GM12801 (cell line): Measurements from ENCODE around the gene HNRNPF.

ENCODE experiments used
- TF ChIP-seq, protein P1 (sequence below): IDR thresholded peaks from one replicate; pipeline ENCODE4 v1.5.1; 2011; ENCODE audit warnings: control low read depth; ENCODE audit not compliant: insufficient read length; ENCODE audit errors: extremely low read depth

HNRNPF gene

DNA sequence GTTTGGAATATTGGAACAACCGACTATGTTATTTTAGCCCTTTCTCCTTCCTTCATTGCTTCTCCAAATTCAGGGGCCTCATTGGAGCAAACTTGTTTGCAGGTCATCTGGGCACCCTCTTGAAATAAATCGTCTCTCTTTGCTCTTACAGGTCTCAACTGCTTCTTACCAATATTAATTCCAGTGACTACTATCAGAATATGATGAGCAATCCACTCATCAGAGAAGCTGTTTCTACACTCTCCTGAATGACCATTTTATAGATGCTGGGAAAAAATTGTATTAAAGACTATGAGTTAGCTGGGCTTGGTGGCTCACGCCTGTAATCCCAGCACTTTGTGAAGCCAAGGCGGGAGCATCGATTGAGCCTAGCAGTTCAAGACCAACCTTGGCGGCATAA is 12.5 kb upstream of the HNRNPF start:
- TF ChIP-seq, protein P1, sequence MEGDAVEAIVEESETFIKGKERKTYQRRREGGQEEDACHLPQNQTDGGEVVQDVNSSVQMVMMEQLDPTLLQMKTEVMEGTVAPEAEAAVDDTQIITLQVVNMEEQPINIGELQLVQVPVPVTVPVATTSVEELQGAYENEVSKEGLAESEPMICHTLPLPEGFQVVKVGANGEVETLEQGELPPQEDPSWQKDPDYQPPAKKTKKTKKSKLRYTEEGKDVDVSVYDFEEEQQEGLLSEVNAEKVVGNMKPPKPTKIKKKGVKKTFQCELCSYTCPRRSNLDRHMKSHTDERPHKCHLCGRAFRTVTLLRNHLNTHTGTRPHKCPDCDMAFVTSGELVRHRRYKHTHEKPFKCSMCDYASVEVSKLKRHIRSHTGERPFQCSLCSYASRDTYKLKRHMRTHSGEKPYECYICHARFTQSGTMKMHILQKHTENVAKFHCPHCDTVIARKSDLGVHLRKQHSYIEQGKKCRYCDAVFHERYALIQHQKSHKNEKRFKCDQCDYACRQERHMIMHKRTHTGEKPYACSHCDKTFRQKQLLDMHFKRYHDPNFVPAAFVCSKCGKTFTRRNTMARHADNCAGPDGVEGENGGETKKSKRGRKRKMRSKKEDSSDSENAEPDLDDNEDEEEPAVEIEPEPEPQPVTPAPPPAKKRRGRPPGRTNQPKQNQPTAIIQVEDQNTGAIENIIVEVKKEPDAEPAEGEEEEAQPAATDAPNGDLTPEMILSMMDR = no peak

DNA sequence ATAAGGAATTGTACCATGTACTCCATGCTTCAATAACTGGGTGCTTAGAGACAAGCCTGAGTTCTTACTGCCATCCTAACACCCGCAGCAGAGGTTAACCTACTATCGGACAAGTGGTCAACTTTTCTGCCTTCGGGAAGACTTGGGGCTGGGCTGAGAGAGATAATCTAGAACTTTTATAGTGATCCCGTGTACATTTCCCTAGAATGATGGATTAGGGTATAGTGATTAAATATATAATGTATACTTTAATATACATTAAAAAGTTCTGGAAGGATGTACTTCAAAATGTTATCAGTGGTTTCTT is 12.2 kb upstream of the HNRNPF start:
- TF ChIP-seq, protein P1 = no peak

DNA sequence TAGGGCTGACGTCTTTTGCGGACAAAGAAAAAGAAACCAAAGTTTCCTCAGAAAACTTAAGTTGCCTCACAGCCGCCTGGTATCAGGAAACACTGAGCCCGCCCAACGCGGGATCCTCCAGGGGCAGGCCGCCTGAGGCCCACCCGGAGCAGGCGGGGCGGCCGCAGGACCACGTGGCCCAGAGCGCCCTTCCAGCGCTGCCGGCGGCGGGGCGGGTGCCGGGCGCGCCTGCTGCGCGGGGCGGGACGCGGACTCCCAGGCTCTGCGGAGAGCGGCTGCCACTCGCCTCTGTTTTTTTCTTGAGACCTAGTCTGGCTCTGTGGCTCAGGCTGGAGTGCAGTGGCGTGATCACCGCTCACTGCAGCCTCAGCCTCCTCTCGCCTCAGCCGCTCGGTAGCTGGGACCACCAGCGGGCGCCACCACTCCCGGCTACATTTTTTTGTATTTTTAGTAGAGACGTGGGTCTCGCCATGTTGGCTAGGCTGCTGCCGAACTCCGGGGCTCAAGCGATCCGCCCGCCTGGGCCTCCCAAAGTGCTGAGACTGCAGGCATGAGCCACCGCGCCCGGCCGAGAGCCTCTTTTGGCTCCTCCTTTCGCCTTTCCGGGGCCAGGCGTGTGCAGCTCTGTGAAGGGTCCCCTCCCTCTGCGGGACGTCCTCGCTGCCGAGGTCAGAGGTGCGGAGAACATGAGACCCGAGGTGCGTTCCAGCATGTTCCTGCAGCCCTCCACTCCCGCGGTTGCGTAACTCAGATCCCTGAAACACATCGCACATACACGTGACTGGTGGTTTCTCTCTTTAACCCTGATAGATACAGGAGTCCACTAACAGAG is 11.6 kb upstream of the HNRNPF start:
- TF ChIP-seq, protein P1 = no peak

DNA sequence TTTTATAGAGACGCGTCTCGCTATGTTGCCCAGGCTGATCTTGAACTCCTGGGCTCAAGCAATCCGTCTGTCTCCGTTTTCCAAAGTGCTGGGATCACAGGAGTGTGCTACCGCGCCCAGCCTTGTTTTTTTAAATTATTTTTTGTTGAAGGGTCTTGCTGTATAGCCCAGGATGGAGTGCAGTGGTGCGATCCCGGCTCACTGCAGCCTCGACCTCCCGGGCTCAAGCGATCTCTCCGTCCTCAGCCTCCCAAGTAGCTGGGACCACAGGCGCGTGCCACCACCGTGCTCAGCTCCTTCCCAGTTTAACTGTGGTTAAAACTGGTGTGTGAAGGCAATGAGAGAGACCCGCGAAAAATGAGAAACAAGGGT is 11.0 kb upstream of the HNRNPF start:
- TF ChIP-seq, protein P1 = no peak

DNA sequence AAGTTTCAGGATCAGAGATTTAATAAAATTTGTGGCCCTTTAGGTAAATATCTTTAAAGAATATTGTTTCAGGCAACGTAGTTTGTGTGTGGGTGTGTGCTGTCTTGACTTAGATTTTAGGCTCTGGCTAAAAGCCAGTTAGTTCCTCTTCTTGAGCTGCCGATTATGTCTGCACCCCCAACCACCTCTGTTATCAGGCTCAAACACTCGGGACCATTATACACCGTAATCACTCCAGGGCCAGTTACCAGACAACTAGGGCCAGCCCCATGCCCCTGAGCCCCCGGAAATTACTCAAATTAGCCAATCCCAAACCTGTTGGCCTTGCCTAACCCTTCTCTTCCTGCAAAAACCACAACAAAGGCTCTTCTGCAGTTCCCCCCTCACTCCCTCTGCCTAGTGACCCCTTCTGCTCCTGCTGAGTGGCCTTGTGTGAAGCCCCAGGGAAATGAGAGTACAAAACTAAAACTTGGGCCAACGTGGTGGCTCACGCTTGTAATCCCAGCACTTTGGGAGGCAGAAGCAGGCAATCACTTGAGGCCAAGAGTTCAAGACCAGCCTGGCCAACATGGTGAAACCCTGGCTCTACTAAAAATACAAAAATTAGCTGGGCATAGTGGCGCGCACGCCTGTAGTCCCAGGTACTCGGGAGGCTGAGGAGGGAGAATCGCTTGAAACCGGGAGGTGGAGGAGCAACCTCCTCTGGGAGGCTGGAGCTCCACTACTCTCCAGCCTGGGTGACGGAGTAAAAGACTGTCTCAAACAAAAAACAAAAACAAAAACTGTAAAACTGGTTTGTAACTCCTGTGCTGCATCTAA is 9.2 kb upstream of the HNRNPF start:
- TF ChIP-seq, protein P1 = no peak

DNA sequence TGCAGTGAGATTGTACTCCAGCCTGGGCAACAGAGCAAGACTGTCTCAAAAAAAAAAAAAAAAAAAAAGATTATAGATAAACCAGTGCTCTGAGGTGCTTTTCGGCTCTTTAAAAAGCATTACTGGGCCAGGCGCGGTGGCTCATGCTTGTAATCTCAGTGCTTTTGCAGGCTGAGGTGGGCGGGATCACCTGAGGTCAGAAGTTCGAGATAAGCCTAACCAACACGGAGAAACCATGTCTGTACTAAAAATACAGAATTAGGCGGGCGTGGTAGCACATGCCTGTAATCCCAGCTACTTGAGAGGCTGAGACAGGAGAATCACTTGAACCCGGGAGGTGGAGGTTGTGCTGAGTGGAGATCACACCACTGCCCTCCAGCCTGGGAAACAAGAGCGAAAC is 6.6 kb upstream of the HNRNPF start:
- TF ChIP-seq, protein P1 = no peak

DNA sequence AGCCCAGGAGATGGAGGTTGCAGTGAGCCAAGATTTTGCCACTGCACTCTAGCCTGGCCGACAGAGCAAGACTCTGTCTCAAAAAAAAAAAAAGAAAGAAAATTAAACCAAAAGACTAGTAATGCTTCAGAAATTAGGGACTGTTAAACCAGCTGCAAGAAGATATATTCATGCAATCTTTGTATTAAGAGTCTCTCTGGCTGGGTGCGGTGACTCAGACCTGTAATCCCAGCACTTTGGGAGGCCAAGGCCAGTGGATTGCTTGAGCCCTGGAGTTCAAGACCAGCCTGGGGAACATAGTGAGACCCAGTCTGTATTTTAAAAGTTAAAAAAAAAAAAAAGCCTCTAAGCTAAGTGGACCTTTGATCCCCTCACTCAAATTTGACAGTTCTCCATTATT is 2.5 kb upstream of the HNRNPF start:
- TF ChIP-seq, protein P1 = no peak
